Inflammatory macrophage treated with lipopolysaccharide for 1 hour (primary cell): ENCODE data around the gene TRPV2.
"Not testable (repeated sequence)": the region's sequence is repeated elsewhere in the genome, so short reads cannot be mapped to it uniquely, and the experiment has no call there.

ENCODE experiments used
- DNase-seq, 2 donors: peaks; one replicate each; pipeline ENCODE4 v3.0.0-alpha.2; 2020 to 2022

The TRPV2 gene

GRCh38 chr17:16415031-16415924 lies at the start of gene TRPV2:
Gene TRPV2 (plus strand): TSS chr17:16415571. CDS start chr17:16417669, 2,098 bp downstream.
- DNase-seq: peak; percentile 42 to 52

GRCh38 chr17:16371742-16372141 lies 43.6 kb upstream of the TRPV2 start:
- peak; percentile 22 to 63 for DNase-seq

GRCh38 chr17:16374146-16374938 lies 41.0 kb upstream of the TRPV2 start:
- DNase-seq: peak; percentile 62 to 78

- peak in 1 of 2 donors; percentile 38 for DNase-seq
Measured at GRCh38 chr17:16377941-16378341, 37.4 kb upstream of the TRPV2 start.

- no peak for DNase-seq
Measured at GRCh38 chr17:16378636-16379282, 36.6 kb upstream of the TRPV2 start.

GRCh38 chr17:16379654-16380053 lies 35.7 kb upstream of the TRPV2 start:
- no peak for DNase-seq

GRCh38 chr17:16380640-16381495 lies 34.5 kb upstream of the TRPV2 start, which contains the start of gene UBB:
Gene UBB (plus strand): TSS chr17:16381091. CDS start chr17:16381908, 817 bp downstream.
- peak; percentile 95 to 96 for DNase-seq

GRCh38 chr17:16381496-16381820 lies 33.9 kb upstream of the TRPV2 start:
- peak; percentile 76 to 82 for DNase-seq

- DNase-seq: no peak
Measured at GRCh38 chr17:16383216-16383615, 32.2 kb upstream of the TRPV2 start.

- DNase-seq: no peak
Measured at GRCh38 chr17:16383772-16384287, 31.5 kb upstream of the TRPV2 start.

- DNase-seq: no peak
Measured at GRCh38 chr17:16384557-16384956, 30.8 kb upstream of the TRPV2 start.

GRCh38 chr17:16386126-16386507 lies 29.3 kb upstream of the TRPV2 start:
- DNase-seq: not testable (repeated sequence)

GRCh38 chr17:16391451-16391850 lies 23.9 kb upstream of the TRPV2 start:
- no peak for DNase-seq

- not testable (repeated sequence) for DNase-seq
Measured at GRCh38 chr17:16392491-16392890, 22.9 kb upstream of the TRPV2 start.

- DNase-seq: not testable (repeated sequence)
Measured at GRCh38 chr17:16395887-16396286, 19.5 kb upstream of the TRPV2 start.

- DNase-seq: not testable (repeated sequence)
Measured at GRCh38 chr17:16396693-16397092, 18.7 kb upstream of the TRPV2 start.

- no peak for DNase-seq
Measured at GRCh38 chr17:16398270-16399267, 16.8 kb upstream of the TRPV2 start.

GRCh38 chr17:16403847-16404246 lies 11.5 kb upstream of the TRPV2 start:
- DNase-seq: not testable (repeated sequence)

- DNase-seq: peak; percentile 9 to 29
Measured at GRCh38 chr17:16406742-16407674, 8.4 kb upstream of the TRPV2 start.
